Keratinocyte (primary cell): ENCODE data around the gene CREB5. TPM values are rescaled to one million over a fixed set of nuclear protein-coding genes. Genes with fewer than 3 reads are reported as not detected.

Source experiments
- DNase-seq: peaks from one replicate; pipeline ENCODE4 v3.0.0-alpha.2; 2011; ENCODE audit warnings: low read depth, missing footprints, low spot score
- FAIRE-seq: peaks from 2 replicates; lab custom pipeline; 2011; peaks lifted over from hg19 to GRCh38; lab: Jason Lieb, UNC
- H2AFZ ChIP-seq: 2 replicates; pipeline ENCODE4 v1.6.0; 2012; ENCODE audit warnings: low read length, control low read depth, inconsistent platforms; ENCODE audit not compliant: control insufficient read depth
- H3K27ac ChIP-seq: 2 replicates; pipeline ENCODE4 v1.5.1; 2011; ENCODE audit warnings: low read length; ENCODE audit not compliant: control insufficient read depth, insufficient read depth
- H3K27me3 ChIP-seq: 3 replicates; pipeline ENCODE4 v1.6.0; 2011; ENCODE audit warnings: low read length; ENCODE audit not compliant: control insufficient read depth, insufficient read depth; ENCODE audit errors: extremely low read depth
- H3K36me3 ChIP-seq, 2 experiments: 2 replicates in 1 of 2; 3 replicates in 1 of 2; pipeline ENCODE4 v1.5.1; 2011; ENCODE audit warnings: low read length in 2 of 2, mild to moderate bottlenecking in 1 of 2; ENCODE audit not compliant: control insufficient read depth in 2 of 2, insufficient read depth in 2 of 2; ENCODE audit errors: extremely low read depth in 1 of 2
- H3K4me1 ChIP-seq: 3 replicates; pipeline ENCODE4 v1.5.1; 2011; ENCODE audit warnings: low read length; ENCODE audit not compliant: control insufficient read depth, insufficient read depth; ENCODE audit errors: extremely low read depth
- H3K4me2 ChIP-seq: 3 replicates; pipeline ENCODE4 v1.6.0; 2011; ENCODE audit warnings: low read depth, low read length; ENCODE audit not compliant: control insufficient read depth, insufficient read depth; ENCODE audit errors: extremely low read depth
- H3K4me3 ChIP-seq, 3 experiments: fragments of 200-600 bp in 1 of 3; sonication (generic) in 1 of 3; 2 replicates in 2 of 3; 3 replicates in 1 of 3; pipeline ENCODE4 v1.5.1; 2011 to 2016; ENCODE audit warnings: low read length in 3 of 3, mild to moderate bottlenecking in 3 of 3, control low read depth in 2 of 3, inconsistent platforms in 1 of 3, low read depth in 1 of 3, mixed read lengths in 1 of 3, mixed run types in 1 of 3, moderate library complexity in 1 of 3; ENCODE audit not compliant: control insufficient read depth in 2 of 3, insufficient read depth in 2 of 3; ENCODE audit errors: extremely low read depth in 1 of 3
- H3K79me2 ChIP-seq: 2 replicates; pipeline ENCODE4 v1.6.0; 2012; ENCODE audit warnings: low read length; ENCODE audit not compliant: control insufficient read depth, insufficient read depth
- H3K9ac ChIP-seq: 3 replicates; pipeline ENCODE4 v1.6.0; 2011; ENCODE audit warnings: low read length; ENCODE audit not compliant: control insufficient read depth, insufficient read depth; ENCODE audit errors: extremely low read depth
- H3K9me1 ChIP-seq: 3 replicates; pipeline ENCODE4 v1.6.0; 2011; ENCODE audit warnings: low read length; ENCODE audit not compliant: control insufficient read depth, insufficient read depth; ENCODE audit errors: extremely low read depth
- H3K9me3 ChIP-seq: 2 replicates; pipeline ENCODE4 v1.5.1; 2012; ENCODE audit warnings: low read depth, low read length; ENCODE audit not compliant: control insufficient read depth
- H4K20me1 ChIP-seq: 3 replicates; pipeline ENCODE4 v1.6.0; 2011; ENCODE audit warnings: low read length; ENCODE audit not compliant: control insufficient read depth, insufficient read depth; ENCODE audit errors: extremely low read depth
- EZH2 ChIP-seq: IDR thresholded peaks from one replicate; pipeline ENCODE4 v1.6.1; 2012; ENCODE audit warnings: inconsistent platforms, mild to moderate bottlenecking, low read length, moderate library complexity
- dilution Hi-C: fragments of 300-500 bp; cut with MboI; formaldehyde crosslinking; loops from one replicate; pipeline ENCODE4 v1.7.0; 2020; ENCODE audit warnings: low sequenced_read_pairs; ENCODE audit not compliant: extremely low pct_ligation_motif_present
- polyA plus RNA-seq, 5 experiments: library from polyadenylated mRNA; depleted of rRNA in 3 of 5; stranded (reverse) in 3 of 5; stranded (forward) in 1 of 5; unstranded in 1 of 5; fragments of >200 nt; gene quantifications; 1 replicate in 1 of 5; 2 replicates in 3 of 5; 3 replicates in 1 of 5; pipeline versions ENCODE4 v1.2.1 to v1.2.3, GENCODE V29; 2011 to 2012; ENCODE audit warnings: missing spikeins in 2 of 5, low read depth in 1 of 5, low replicate concordance in 1 of 5
- TF ChIP-seq, protein P1 (sequence below), 3 experiments: IDR thresholded peaks in 1 of 3; conservative IDR thresholded peaks in 1 of 3; optimal IDR thresholded peaks in 1 of 3; 2 replicates in 2 of 3; 3 replicates in 1 of 3; pipeline versions ENCODE3 to v1.5.1; 2011; ENCODE audit warnings: low read length in 3 of 3, mild to moderate bottlenecking in 3 of 3, moderate library complexity in 2 of 3, control low read depth in 1 of 3, inconsistent platforms in 1 of 3; ENCODE audit not compliant: insufficient read depth in 2 of 3; ENCODE audit errors: extremely low read depth in 1 of 3

The CREB5 gene
- polyA plus RNA-seq, 1 donor (not counting 4 experiments of a cell fraction or from before 2014, with no cell fraction given): 7.9 TPM

DNA sequence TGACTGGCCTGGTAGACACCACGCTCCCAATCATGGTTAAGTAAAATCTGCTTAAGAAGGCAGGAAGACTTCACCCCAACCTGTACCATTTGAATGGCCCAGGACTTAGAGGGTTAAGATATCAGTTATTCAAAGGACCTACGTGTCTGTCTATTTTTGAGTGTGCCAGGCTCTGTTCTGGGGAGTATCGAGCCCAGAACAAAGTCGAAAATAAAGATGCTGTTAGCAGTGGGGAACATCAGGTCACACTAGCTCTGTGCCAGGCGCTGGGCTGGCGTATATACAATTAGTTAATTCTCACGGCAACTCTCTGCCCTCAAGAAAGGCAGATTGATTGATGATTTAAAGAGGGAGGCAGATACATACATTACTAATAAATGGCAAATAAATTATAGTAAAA lies 40.5 kb upstream of the CREB5 start:
- TF ChIP-seq, protein P1, sequence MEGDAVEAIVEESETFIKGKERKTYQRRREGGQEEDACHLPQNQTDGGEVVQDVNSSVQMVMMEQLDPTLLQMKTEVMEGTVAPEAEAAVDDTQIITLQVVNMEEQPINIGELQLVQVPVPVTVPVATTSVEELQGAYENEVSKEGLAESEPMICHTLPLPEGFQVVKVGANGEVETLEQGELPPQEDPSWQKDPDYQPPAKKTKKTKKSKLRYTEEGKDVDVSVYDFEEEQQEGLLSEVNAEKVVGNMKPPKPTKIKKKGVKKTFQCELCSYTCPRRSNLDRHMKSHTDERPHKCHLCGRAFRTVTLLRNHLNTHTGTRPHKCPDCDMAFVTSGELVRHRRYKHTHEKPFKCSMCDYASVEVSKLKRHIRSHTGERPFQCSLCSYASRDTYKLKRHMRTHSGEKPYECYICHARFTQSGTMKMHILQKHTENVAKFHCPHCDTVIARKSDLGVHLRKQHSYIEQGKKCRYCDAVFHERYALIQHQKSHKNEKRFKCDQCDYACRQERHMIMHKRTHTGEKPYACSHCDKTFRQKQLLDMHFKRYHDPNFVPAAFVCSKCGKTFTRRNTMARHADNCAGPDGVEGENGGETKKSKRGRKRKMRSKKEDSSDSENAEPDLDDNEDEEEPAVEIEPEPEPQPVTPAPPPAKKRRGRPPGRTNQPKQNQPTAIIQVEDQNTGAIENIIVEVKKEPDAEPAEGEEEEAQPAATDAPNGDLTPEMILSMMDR (optimal IDR thresholded peaks at IDR 0.05 in 1 of 3, IDR thresholded peaks at IDR 0.05 in 1 of 3, conservative IDR thresholded peaks at IDR 0.05 in 1 of 3; ENCODE audit: extremely low read depth in 1 of 3, insufficient read depth in 2 of 3, low read length in 3 of 3): no peak
- no peak for TF ChIP-seq EZH2
- H3K36me3 ChIP-seq: no peaks in the 10 kb centered on the region
- H3K4me2 ChIP-seq: no peak overlapping the region
- no peaks in the 10 kb centered on the region for H4K20me1 ChIP-seq
- DNase-seq: no peak
- no peaks in the 10 kb centered on the region for H3K9me1 ChIP-seq
- H2AFZ ChIP-seq: no peak overlapping the region
- no peak overlapping the region for H3K9ac ChIP-seq
- FAIRE-seq: no peak
- no peak overlapping the region for H3K27ac ChIP-seq
- H3K27me3 ChIP-seq: peaks cover 9% of the 10 kb centered on the region
- H3K4me3 ChIP-seq: no peak overlapping the region
- no peaks in the 10 kb centered on the region for H3K9me3 ChIP-seq
- dilution Hi-C loops: no loop called here
- no peaks in the 10 kb centered on the region for H3K4me1 ChIP-seq
- no peaks in the 10 kb centered on the region for H3K79me2 ChIP-seq

DNA sequence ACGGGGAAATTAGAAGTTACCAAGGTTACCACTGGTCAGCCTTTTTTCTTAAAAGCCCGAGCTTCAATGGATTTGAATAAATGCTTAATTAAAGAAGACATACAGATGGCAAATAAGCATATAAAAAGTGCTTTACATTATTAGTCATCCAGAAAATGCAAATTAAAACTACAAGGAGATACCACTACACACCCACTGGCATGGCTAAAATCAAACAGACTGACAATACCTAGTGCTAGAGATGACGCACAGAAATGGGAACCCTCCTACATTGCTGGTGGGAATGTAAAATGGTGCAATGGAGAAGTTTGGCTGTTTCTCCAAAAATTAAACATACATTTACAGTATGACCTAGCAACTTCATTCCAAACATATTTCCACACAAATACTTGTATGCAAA lies 38.3 kb upstream of the CREB5 start:
- FAIRE-seq: no peak
- H2AFZ ChIP-seq: no peak overlapping the region
- H3K4me1 ChIP-seq: no peaks in the 10 kb centered on the region
- H3K4me2 ChIP-seq: no peak overlapping the region
- H3K9me1 ChIP-seq: no peaks in the 10 kb centered on the region
- no peaks in the 10 kb centered on the region for H3K79me2 ChIP-seq
- no peaks in the 10 kb centered on the region for H3K36me3 ChIP-seq
- H3K27ac ChIP-seq: no peak overlapping the region
- H4K20me1 ChIP-seq: no peaks in the 10 kb centered on the region
- no peaks in the 10 kb centered on the region for H3K9me3 ChIP-seq
- no peak overlapping the region for H3K9ac ChIP-seq
- TF ChIP-seq, protein P1 (optimal IDR thresholded peaks at IDR 0.05 in 1 of 3, IDR thresholded peaks at IDR 0.05 in 1 of 3, conservative IDR thresholded peaks at IDR 0.05 in 1 of 3; ENCODE audit: extremely low read depth in 1 of 3, insufficient read depth in 2 of 3, low read length in 3 of 3): no peak
- no peak for TF ChIP-seq EZH2
- dilution Hi-C loops: no loop called here
- no peak overlapping the region for H3K4me3 ChIP-seq
- DNase-seq: no peak
- H3K27me3 ChIP-seq: peaks cover 9% of the 10 kb centered on the region
